ENCODE measurements around the gene LRRC34.

GRCh38 chr3:169836078-169836941 lies 23.6 kb upstream of the LRRC34 start:
- no peak for TF ChIP-seq CTCF (conservative IDR thresholded peaks at IDR 0.05 in 1 of 2, IDR thresholded peaks at IDR 0.05 in 1 of 2; ENCODE audit: low read depth in 1 of 2, low read length in 2 of 2)
- TF ChIP-seq EZH2 (IDR thresholded peaks at IDR 0.05; ENCODE audit: low read length, missing control alignments), result no peak
